Left colon (tissue), 2 donors: Measurements from ENCODE around the gene COX20. TPM values are rescaled to one million over a fixed set of nuclear protein-coding genes. Genes with fewer than 3 reads are reported as not detected.
A peak's percentile ranks its signal among the peaks of the same experiment; 100 is the strongest.
"Not testable (repeated sequence)": the region's sequence is repeated elsewhere in the genome, so short reads cannot be mapped to it uniquely, and the experiment has no call there.

Experiments used
- ATAC-seq: fragments of 200-7000 bp; cut with Tn5 transposase; one replicate; pipeline ENCODE4 v1.9.1; 2020; ENCODE audit warnings: mild to moderate bottlenecking, moderate library complexity
- DNase-seq, 2 donors: peaks; one replicate each; pipeline ENCODE4 v3.0.0-alpha.2; 2020
- intact Hi-C, 2 donors: fragments of 100-400 bp; cut with DNase I in 1 of 2; cut with micrococcal nuclease in 1 of 2; formaldehyde crosslinking; loops; one replicate each; pipeline versions ENCODE4 v1.11.2 to v1.14.0; 2022; cut with DNase I, micrococcal nuclease
- total RNA-seq, 2 donors: library from RNA; stranded (reverse); fragmentation: NEBNext Ultra II Directional; extraction: Animal tissue kit (Norgen Biotek cat#: 25700); gene quantifications; one replicate each; pipeline ENCODE4 v1.2.1, GENCODE V29; 2021
- donor health status: DM: no; HTN: no; CAD: no.
- donor health status: DM: yes; HTN: yes; CAD: no.

The COX20 gene
- total RNA-seq, 2 donors from 2014 or later: 21.8 to 30.5 TPM

DNA sequence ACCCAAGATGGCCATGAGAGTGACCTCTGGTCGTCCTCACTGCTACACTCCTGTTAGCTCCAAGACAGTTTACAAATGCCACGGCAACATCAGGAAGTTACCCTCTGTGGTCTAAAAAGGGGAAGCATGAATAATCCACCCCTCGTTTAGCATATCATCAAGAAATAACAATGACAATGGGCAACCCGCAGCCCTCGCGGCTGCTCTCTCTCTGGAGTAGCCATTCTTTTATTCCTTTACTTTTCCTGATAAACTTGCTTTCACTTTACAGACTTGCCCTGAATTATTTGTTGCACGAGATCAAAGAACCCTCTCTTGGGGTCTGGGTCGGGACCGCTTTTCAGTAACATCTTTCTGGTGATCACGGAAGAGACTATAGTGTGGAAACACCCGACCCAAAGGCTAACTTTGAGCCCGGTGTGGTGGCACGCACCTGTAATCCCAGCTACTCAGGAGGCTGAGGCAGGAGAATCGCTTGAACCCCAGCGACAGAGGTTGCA, 19.8 kb upstream of the COX20 start:
- DNase-seq (no peak), ATAC-seq (no peak)
- intact Hi-C loops: loop anchor here in 1 of 2 donors (10.0 kb wide), 1 partner anchor 219 kb away; no protein-coding TSS in a partner anchor

DNA sequence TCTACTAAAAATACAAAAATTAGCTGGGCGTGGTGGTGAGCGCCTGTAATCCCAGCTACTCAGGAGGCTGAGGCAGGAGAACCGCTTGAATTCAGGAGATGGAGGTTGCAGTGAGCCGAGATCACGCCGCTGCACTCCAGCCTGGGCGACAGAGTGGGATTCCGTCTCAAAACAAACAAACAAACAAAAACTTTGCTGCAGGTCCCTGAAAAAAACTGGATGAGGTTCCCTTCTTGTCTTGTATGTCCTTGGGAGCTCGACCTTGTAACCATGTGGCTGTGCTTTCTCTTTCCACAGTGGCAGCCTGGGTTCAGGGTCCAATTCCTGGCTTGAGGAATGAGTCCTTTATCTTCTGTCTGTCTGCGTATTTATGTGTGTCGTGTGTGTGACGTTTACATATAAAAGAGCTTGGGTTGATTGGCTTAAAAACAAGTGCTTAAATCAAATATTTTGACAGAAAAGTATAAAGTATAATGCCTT, 18.0 kb upstream of the COX20 start:
- intact Hi-C loops: loop anchor here in 1 of 2 donors (10.0 kb wide), 1 partner anchor 217 kb away; no protein-coding TSS in a partner anchor
- ATAC-seq: peak; percentile 46
- DNase-seq: no peak

DNA sequence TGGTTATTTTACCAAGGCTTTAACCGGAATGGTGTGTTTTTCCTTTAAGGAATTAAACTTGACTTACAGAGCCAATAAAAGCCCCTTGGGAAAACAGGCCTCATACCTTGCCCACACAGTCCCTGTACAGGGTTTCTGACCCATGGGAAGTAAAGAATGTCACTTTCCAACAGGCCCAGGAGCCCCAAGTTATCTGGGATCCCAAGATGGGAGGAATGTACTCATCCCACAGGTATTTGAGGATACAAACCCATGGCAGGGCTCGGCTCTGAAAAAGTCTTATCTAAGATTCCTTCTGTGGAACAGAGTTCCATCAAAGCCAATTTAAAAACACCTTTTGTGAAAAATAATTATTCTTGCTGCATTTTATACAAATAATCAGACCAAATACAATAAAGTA, 15.3 kb upstream of the COX20 start:
- ATAC-seq: no peak
- no peak for DNase-seq
- intact Hi-C loops: no loop called here

DNA sequence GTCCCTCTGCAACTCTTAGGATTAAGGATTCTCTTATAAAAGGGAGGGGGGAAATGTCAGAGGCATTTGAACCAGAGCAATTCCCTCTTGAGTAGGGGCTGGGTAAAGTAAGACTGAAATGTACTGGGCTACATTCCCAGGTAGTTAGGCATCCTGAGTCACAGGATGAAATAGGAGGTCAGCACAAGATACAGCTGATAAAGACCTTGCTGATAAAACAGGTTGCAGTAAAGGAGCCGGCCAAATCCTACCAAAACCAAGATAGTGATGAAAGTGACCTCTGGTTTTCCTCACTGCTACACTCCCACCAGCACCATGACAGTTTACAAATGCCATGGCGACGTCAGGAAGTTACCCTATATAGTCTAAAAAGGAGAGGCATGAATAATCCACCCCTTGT, 14.3 kb upstream of the COX20 start:
- DNase-seq (no peak), ATAC-seq (no peak)
- intact Hi-C loops: no loop called here

DNA sequence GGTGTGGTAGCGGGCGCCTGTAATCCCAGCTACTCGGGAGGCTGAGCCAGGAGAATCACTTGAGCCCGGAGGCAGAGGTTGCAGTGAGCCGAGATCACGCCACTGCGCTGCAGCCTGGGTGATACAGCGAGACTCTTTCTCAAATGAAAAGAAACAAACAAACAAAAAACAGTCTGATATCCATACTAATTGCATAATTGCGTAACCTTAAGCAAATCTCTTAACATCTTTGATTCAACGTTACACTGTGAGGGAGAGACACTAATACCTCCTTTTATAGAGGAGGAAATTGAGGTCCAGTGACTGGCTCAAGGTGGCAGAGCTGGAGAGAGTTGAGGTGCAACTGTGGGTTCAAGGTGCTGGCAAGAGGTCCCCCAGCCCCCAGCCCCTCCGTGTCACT, 12.6 kb upstream of the COX20 start:
- no peak for ATAC-seq
- intact Hi-C loops: no loop called here
- no peak for DNase-seq

DNA sequence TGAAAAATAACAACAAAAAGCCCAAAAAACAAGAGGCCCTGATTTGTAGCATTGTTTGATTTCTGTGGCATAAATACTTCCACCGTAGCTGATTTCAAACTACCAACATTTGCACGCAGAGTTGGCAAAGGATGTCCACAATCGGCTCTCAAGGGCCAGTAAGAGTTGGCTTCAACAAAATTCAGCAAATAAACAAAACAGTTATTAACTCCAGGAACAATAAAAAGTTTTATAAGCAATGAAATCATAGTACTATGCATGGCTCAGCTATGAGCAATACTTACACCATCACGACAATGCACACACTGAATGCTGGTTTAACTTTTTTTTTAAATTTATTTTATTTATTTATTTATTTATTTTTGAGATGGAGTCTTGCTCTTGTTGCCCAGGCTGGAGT, 8.7 kb upstream of the COX20 start:
- intact Hi-C loops: no loop called here
- no peak for ATAC-seq
- no peak for DNase-seq

DNA sequence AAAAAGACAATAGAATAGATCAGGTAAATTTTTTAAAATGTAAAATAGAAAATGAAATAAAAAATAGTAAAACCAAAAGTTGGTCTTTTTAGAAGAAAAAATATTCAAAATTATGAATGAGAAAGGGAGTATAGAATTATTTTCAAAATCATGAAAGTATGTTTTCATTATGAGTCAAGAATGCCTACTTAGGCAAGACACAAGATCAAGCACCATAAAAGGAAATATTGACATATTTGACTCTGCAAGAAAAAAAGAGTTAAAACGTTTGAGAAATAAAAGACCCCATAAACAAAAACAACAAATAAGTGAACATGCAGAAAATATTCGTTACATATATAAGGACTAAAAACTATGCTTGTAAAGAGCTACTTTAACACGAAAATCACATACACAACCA, 4.8 kb upstream of the COX20 start:
- intact Hi-C loops: loop anchor here in 1 of 2 donors (10.0 kb wide), 1 partner anchor 144 kb away; no protein-coding TSS in a partner anchor
- no peak for ATAC-seq
- no peak for DNase-seq

DNA sequence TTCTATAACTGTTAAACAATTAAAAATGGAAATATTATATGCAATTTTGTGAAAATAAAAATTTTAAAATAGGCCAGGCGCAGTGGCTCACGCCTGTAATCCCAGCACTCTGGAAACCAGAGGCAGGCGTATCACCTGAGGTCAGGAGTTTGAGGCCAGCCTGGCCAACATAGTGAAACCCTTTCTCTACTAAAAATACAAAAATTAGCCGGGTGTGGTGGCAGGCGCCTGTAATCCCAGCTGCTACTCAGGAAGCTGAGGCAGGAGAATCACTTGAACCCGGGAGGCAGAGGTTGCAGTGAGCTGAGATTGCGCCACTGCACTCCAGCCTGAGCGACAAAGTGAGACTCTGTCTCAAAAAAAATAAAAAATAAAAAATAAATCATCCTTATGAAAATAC, 2.2 kb upstream of the COX20 start:
- intact Hi-C loops: loop anchor here in 1 of 2 donors (10.0 kb wide), 1 partner anchor 142 kb away; no protein-coding TSS in a partner anchor
- DNase-seq: peak in 1 of 2 donors; percentile 27
- ATAC-seq: not testable (repeated sequence)

DNA sequence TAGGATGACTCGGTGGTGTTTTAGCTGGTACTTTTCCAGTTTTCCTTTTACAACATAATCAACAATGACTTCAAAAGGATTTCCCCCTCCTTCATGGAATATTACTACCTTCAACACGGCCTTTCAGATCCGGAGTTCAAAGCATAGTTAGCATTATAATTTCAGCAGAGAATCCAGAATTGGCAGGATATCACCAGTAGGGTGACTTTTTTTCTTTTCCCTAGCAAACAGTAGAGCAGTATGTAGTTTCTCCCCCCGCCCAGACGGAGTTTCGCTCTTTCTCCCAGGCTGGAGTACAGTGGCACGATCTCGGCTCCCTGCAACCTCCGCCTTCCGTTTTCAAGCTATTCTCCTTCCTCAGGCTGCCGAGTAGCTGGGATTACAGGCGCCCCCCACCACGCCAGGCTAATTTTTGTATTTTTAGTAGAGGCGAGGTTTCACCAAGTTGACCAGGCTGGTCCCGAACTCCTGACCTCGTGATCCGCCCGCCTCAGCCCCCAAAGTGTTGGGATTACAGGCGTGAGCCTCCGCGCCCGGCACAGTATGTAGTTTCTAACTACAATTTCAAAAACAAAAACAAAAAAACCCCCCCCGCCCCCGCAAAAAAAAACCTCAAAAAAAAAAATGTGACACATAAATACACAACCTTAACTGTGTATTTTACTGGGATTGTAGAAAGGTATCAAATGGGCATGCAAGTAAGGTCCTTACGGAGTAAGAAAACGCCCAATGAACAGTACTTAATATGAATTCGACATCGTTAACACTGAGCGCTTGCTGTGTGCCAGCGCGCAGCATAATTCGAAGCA, 1.5 kb upstream of the COX20 start:
- ATAC-seq (peak; percentile 42), DNase-seq (peak; percentile 54 to 72)
- intact Hi-C loops: loop anchor here in 1 of 2 donors (10.0 kb wide), 1 partner anchor 141 kb away; no protein-coding TSS in a partner anchor

DNA sequence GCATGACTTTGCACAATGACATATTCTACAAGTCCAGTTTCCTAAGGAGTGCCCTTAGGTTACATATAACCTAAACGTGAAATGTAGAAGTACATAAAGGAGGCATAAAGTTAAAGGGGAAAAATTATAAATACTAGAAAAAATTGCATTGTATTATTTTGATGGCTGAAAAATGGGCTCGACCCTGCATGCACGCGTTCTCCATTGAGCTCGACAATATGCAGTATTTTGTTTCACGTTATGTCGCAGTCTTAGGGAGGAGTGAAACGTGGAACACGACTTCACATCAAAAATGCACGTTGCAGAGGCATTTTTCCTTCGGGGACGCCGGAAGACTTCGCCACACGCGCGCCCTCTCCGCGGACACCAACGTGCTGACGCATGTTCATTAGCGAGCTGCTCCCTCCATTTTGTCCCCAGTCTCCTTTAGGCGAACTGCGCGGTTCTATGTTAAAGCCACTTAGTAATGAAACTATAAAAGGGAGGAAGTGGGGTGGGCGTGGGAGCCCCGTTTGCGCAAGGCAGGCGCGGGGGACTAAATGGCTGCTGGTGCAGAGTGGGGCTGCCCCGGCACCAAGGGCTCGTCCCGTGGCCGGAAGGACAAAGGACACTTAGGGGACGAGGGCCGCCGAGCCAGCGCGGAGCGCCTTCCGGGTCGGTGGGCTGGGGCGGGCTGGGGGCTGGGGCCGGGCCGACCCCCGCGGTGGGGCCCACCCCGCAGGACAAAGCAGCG, 749 bp upstream of the COX20 start:
- ATAC-seq: peak; percentile 55
- intact Hi-C loops: loop anchor here in 1 of 2 donors (10.0 kb wide), 1 partner anchor 140 kb away; no protein-coding TSS in a partner anchor
- DNase-seq: peak; percentile 87

DNA sequence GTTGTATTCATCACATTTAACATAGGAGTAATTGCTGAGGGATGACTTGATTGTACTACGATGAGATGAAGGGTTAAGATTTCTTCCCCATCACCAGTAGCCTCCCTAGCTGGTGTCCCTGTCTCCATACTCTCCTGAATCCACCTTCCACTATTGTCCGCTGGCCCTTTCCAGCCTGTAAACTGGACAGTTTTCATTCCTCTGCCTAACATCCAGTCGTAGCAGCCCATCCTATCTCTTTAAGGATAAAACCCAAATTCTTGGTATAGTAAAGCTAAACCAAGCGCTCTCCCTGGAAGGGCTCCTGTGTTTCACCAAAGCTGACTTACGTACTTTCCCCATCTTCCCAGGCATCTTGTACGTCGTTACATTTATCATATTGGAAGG, 670 bp downstream of the COX20 start:
- intact Hi-C loops: loop anchor here in 1 of 2 donors (10.0 kb wide), 1 partner anchor 139 kb away; no protein-coding TSS in a partner anchor
- ATAC-seq: peak; percentile 22
- DNase-seq: no peak

DNA sequence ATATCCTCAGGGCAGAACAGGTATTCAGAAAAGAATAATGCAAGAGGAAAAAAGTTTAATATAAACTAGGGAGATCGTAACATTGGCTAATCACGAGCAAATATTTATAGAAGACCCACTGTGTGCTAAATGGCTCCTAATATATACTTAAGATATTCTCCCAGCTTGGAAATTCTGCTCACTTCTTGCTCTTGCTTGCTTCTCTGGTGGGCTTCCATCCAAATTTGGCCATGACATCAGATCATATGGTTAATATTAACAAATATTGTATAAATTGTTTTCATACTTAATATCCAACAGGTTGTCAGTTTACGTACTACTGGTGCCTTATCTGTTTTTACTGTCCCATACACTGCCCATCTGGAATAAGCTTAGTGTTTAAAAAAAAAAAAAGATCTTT, 1.1 kb downstream of the COX20 start:
- DNase-seq (no peak), ATAC-seq (no peak)
- intact Hi-C loops: loop anchor here in 1 of 2 donors (10.0 kb wide), 1 partner anchor 138 kb away; no protein-coding TSS in a partner anchor

DNA sequence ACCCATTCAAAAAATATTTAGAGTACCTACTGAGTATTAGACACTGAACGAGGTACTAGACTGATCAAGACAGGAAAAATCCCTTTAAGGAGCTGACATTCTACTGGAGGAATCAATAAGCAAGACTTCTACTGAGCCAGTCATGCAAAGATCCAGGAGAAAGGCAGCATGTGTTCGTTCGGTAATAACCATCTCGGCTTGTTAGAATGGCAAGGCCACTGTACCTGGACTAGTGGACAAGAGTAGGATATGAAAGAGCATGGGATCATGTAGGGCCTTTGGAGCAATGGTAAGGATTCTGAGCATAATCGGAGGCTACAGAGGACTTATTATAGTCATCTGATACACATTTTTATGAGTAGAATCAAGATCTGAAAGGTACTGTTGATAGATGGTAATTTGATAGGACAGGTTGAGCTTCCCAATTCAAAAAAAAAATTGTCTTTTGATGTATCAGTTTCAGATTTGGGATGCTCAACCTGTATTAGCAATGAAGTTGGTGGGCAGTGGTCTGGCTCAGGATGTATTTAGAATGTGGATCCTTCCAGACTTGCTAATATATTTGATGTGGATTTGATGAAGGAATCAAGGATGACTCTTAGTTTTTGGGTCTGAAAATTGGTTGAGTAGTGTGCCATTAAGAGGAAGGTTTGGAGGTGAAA, 2.3 kb downstream of the COX20 start:
- intact Hi-C loops: loop anchor here in 1 of 2 donors (10.0 kb wide), 1 partner anchor 137 kb away; no protein-coding TSS in a partner anchor
- ATAC-seq: no peak
- no peak for DNase-seq

DNA sequence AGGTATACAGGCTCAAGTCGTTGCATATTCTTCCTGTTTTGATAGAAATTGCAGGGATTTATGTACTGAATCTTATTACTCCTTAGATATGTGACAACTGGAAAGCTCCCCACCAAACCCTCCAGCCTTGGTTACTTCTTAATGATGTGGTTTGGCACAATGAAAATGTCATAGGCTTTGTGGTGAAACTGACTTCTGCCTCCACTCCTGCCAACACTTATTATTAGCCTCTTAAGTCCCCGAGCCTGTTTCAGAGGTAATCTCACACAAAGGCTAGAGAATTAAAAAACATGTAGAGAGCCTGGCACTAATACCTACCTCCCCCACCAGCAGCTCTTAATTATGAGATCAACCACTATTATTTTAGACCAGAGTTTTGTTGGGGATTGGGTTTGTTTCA, 4.2 kb downstream of the COX20 start:
- intact Hi-C loops: loop anchor here in 1 of 2 donors (10.0 kb wide), 1 partner anchor 135 kb away; no protein-coding TSS in a partner anchor
- ATAC-seq (no peak), DNase-seq (no peak)

DNA sequence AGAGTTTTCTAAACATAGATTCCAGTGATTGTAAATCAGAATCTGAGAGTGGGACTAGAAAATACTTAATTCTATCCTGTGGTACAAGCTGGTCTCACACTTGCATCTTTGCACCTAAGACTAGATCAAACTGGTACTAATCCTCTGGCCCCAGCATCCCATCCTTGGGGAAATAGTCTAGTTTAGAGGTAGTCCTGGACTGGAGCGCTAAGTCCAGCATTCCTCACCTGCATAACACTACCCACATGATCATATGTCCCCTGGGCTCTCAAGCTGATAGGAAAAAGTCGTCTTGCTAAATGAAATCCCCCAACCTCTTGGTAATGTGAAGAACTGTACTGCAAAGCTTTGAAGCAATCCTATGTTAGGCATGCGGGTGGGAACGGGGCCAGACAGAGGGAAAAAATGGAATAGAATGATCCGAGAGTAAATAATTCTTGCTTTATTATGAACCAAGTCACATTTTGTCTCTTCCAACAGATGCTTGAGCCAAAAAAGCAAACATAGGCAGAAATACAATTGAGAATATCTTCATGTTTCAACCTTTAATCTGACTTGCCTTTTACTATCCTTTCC, 4.8 kb downstream of the COX20 start:
- ATAC-seq (no peak), DNase-seq (no peak)
- intact Hi-C loops: no loop called here

DNA sequence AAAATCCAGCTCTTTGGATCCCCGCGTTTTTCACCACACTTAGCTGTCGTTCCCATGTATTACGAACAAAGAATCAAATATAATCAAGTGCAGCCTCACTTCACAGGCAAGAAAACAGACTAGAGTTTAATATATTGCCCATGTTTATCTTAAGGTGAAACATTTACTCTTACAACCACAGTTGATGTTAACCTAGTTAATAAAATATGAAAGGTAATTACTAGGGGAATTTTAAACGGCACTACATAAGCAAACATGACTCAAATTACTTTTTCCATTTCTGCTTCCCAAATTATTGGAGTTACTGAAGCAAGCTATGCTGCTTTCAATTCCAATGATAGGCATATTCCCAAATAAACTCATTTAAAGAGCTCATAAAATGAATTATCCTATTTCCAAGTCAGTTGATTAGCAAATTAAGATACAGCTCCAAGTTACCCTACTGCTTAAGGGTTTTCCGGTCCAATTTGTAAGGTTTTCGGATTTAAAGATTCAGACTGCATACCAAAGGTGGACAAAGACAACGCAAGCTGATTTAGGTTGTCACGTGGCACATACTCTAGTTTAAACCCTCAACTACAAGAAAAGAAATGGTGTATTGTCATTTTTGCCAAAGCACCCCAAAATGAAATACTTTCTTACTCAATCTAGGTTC, 5.9 kb downstream of the COX20 start:
- ATAC-seq (peak; percentile 48), DNase-seq (no peak)
- intact Hi-C loops: no loop called here

DNA sequence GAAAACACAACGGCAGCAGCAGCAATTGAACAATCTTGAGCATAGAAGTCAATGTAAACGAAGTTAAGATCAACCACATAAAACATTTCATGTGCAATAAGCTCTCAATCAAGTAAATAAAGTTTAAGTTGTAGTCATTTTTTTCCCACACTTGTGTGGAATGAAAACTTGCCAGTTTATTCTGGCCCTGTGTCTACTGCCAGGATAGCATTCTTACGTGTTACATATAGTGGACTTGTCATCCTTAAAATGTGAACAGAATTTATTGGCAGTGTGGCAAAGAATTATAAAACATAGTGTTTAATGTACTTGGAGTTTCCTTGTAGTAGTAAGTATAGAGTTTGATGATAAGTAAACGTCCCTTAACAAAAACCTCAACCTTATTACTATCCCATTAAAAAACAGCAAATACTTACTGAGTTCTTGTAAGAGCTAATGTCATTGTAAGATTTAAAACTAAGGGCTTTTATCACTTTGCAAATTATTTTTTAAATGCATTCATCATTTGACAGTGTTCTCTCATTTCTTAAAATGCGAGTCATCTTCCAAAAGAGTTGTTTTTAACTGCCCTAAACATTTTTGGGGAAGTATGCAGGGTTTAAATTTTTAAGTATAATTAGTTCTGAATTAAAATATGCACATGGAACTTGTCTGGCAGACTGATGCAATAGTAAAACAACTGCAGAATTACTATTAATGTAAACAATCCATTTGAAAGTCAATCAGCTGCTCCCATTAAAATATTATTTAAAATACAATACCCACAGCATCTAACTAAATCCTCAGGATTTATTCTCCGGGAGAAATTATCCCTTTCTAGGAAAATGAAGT, 7.9 kb downstream of the COX20 start:
- intact Hi-C loops: no loop called here
- DNase-seq (no peak), ATAC-seq (peak; percentile 27)
